HCT116 (cell line): ENCODE results near the gene NLGN2. TPM values are rescaled to one million over a fixed set of nuclear protein-coding genes. Genes with fewer than 3 reads are reported as not detected.

ENCODE experiments used
- ATAC-seq: fragments of 200-7000 bp; cut with Tn5 transposase; 2 replicates; pipeline ENCODE4 v1.9.1; 2020; ENCODE audit warnings: mild to moderate bottlenecking, moderate library complexity
- BruUV-seq: library from RNA; stranded (reverse); fragments of 400-500 nt; replicated peaks from 2 replicates; lab custom pipeline; 2021; lab: Mats Ljungman, UMichigan
- CTCF ChIA-PET: fragments of 300-600 bp; sonication (Branson Sonifier 250); formaldehyde crosslinking; loops from one replicate; lab custom pipeline; 2021; ENCODE audit warnings: antibody characterized with exemption; lab: Charles Lee
- POLR2A ChIA-PET: fragments of 300-600, 350-600 bp; sonication (Branson Sonifier 250); formaldehyde crosslinking; loops from one replicate; lab custom pipeline; 2021; ENCODE audit warnings: antibody characterized with exemption; lab: Charles Lee
- RAD21 ChIA-PET, 2 experiments: fragments of 300-600 bp; sonication (Branson Sonifier 250); formaldehyde crosslinking; loops; one replicate each; lab custom pipeline; 2023; ENCODE audit warnings: low total read pairs in 2 of 2; ENCODE audit not compliant: uncharacterized antibody in 2 of 2, unreplicated experiment in 2 of 2, low non-redundant PET in 1 of 2; lab: Charles Lee
- DNase-seq: peaks from one replicate; pipeline ENCODE4 v3.0.0-alpha.2; 2010; ENCODE audit warnings: low read depth, low spot score
- H2AFZ ChIP-seq: fragments of 200-600 bp; shearing (Covaris generic), sonication (generic); 2 replicates; pipeline ENCODE4 v1.6.1; 2017; ENCODE audit warnings: low read depth, mixed run types, mixed read lengths, antibody characterized with exemption, low read length; ENCODE audit not compliant: poor library complexity, severe bottlenecking
- H3K27ac ChIP-seq: 2 replicates; pipeline ENCODE4 v1.5.1; 2012; ENCODE audit warnings: low read depth, low read length
- H3K27me3 ChIP-seq: fragments of 200-600 bp; sonication (generic); 2 replicates; pipeline ENCODE4 v1.6.1; 2016; ENCODE audit warnings: mixed run types, low read length, mixed read lengths; ENCODE audit not compliant: insufficient read depth
- H3K36me3 ChIP-seq, 2 experiments: fragments of 200-500 bp in 1 of 2; fragments of 200-600 bp in 1 of 2; sonication (Bioruptor generic) in 1 of 2; sonication (generic) in 1 of 2; 2 replicates each; pipeline versions ENCODE4 v1.5.1 to v1.6.1; 2014 to 2016; ENCODE audit warnings: low read length in 2 of 2, inconsistent platforms in 1 of 2, mixed read lengths in 1 of 2, mixed run types in 1 of 2; ENCODE audit not compliant: insufficient read depth in 2 of 2, control insufficient read depth in 1 of 2
- H3K4me1 ChIP-seq, 2 experiments: fragments of 200-600 bp in 1 of 2; sonication (generic) in 1 of 2; 2 replicates each; pipeline versions ENCODE4 v1.5.1 to v1.6.1; 2012 to 2017; ENCODE audit warnings: low read length in 2 of 2, inconsistent platforms in 1 of 2, mild to moderate bottlenecking in 1 of 2, mixed read lengths in 1 of 2, mixed run types in 1 of 2, moderate library complexity in 1 of 2; ENCODE audit not compliant: insufficient read depth in 2 of 2, control insufficient read depth in 1 of 2
- H3K4me2 ChIP-seq: fragments of 200-600 bp; sonication (generic); 2 replicates; pipeline ENCODE4 v1.6.1; 2017; ENCODE audit warnings: mixed run types, low read length, mixed read lengths
- H3K4me3 ChIP-seq, 2 experiments: fragments of 200-600 bp in 1 of 2; sonication (generic) in 1 of 2; replicated peaks in 1 of 2; 2 replicates each; pipeline ENCODE4 v1.5.1; 2011 to 2016; ENCODE audit warnings: low read length in 2 of 2, control low read depth in 1 of 2, low read depth in 1 of 2, mild to moderate bottlenecking in 1 of 2, mixed read lengths in 1 of 2, mixed run types in 1 of 2
- H3K79me2 ChIP-seq: fragments of 200-600 bp; sonication (generic); 2 replicates; pipeline ENCODE4 v1.6.1; 2017; ENCODE audit warnings: mild to moderate bottlenecking, mixed run types, low read length, moderate library complexity, mixed read lengths; ENCODE audit not compliant: insufficient read depth
- H3K9ac ChIP-seq: fragments of 200-600 bp; sonication (generic); 2 replicates; pipeline ENCODE4 v1.6.1; 2016; ENCODE audit warnings: low read length, mixed read lengths
- H3K9me2 ChIP-seq: fragments of 200-600 bp; sonication (generic), shearing (Covaris generic); 2 replicates; pipeline ENCODE4 v1.6.1; 2017; ENCODE audit warnings: mixed run types, mild to moderate bottlenecking, moderate library complexity; ENCODE audit not compliant: insufficient read depth
- H3K9me3 ChIP-seq, 2 experiments: fragments of 200-500 bp in 1 of 2; fragments of 200-600 bp in 1 of 2; sonication (Bioruptor generic) in 1 of 2; sonication (generic) in 1 of 2; 2 replicates each; pipeline ENCODE4 v1.6.1; 2014 to 2017; ENCODE audit warnings: low read length in 2 of 2, mixed read lengths in 2 of 2, inconsistent platforms in 1 of 2, low read depth in 1 of 2, mild to moderate bottlenecking in 1 of 2, mixed run types in 1 of 2, moderate library complexity in 1 of 2; ENCODE audit not compliant: control insufficient read depth in 1 of 2, insufficient read depth in 1 of 2
- H4K20me1 ChIP-seq: fragments of 200-600 bp; sonication (generic), shearing (Covaris generic); 2 replicates; pipeline ENCODE4 v1.6.1; 2017; ENCODE audit warnings: mixed run types, mild to moderate bottlenecking, moderate library complexity; ENCODE audit not compliant: insufficient read depth
- CBX3 ChIP-seq: IDR thresholded peaks from 2 replicates; pipeline ENCODE4 v1.6.1; 2012; ENCODE audit warnings: low read depth
- CTCF ChIP-seq, 3 experiments: fragments of 200-600 bp in 1 of 3; sonication (generic) in 1 of 3; IDR thresholded peaks in 2 of 3; conservative IDR thresholded peaks in 1 of 3; 2 replicates each; pipeline ENCODE4 v1.5.1; 2012 to 2017; ENCODE audit warnings: low read depth in 2 of 3, low read length in 2 of 3, antibody characterized with exemption in 1 of 3, borderline replicate concordance in 1 of 3, control low read depth in 1 of 3, mild to moderate bottlenecking in 1 of 3, mixed read lengths in 1 of 3, mixed run types in 1 of 3, moderate library complexity in 1 of 3; ENCODE audit not compliant: insufficient read depth in 1 of 3
- EGR1 ChIP-seq: IDR thresholded peaks from 2 replicates; pipeline ENCODE4 v1.6.1; 2012; ENCODE audit warnings: low read depth
- ELF1 ChIP-seq: IDR thresholded peaks from 2 replicates; pipeline ENCODE4 v1.6.1; 2012; ENCODE audit warnings: low read depth, borderline replicate concordance
- EZH2 ChIP-seq: fragments of 200-600 bp; sonication (generic); IDR thresholded peaks from 2 replicates; pipeline ENCODE4 v1.6.1; 2017; ENCODE audit warnings: antibody characterized with exemption, mixed run types
- EZH2phosphoT487 ChIP-seq: fragments of 200-600 bp; IDR thresholded peaks from 2 replicates; pipeline ENCODE4 v1.6.1; 2018; ENCODE audit warnings: antibody characterized with exemption, borderline replicate concordance
- JUND ChIP-seq: IDR thresholded peaks from 2 replicates; pipeline ENCODE4 v1.6.1; 2012
- POLR2A ChIP-seq: IDR thresholded peaks from 2 replicates; pipeline ENCODE4 v1.7.0; 2011; ENCODE audit warnings: borderline replicate concordance; ENCODE audit not compliant: insufficient read depth, insufficient read length; ENCODE audit errors: extremely low read depth
- POLR2AphosphoS5 ChIP-seq: IDR thresholded peaks from 2 replicates; pipeline ENCODE4 v1.6.1; 2011; ENCODE audit warnings: mild to moderate bottlenecking, low read depth, low read length, moderate library complexity
- RAD21 ChIP-seq: IDR thresholded peaks from 2 replicates; pipeline ENCODE4 v1.6.1; 2012; ENCODE audit warnings: low read depth, mild to moderate bottlenecking
- REST ChIP-seq: IDR thresholded peaks from 2 replicates; pipeline ENCODE4 v1.6.1; 2012; ENCODE audit warnings: low read depth
- SIN3A ChIP-seq: IDR thresholded peaks from 2 replicates; pipeline ENCODE4 v1.6.1; 2012; ENCODE audit warnings: low read depth
- SP1 ChIP-seq: IDR thresholded peaks from 2 replicates; pipeline ENCODE4 v1.6.1; 2012; ENCODE audit warnings: low read depth
- SRF ChIP-seq: IDR thresholded peaks from 2 replicates; pipeline ENCODE4 v1.6.1; 2012; ENCODE audit warnings: low read depth
- ZNF274 ChIP-seq: fragments of 200-500 bp; sonication (Bioruptor generic); IDR thresholded peaks from 2 replicates; pipeline ENCODE4 v1.6.1; 2014; ENCODE audit warnings: mild to moderate bottlenecking, low read depth, low read length, inconsistent platforms
- intact Hi-C: fragments of 100-400 bp; cut with micrococcal nuclease; formaldehyde crosslinking; loops from 2 replicates; pipeline ENCODE4 v1.10.0; 2022
- total RNA-seq: library from RNA; stranded (reverse); gene quantifications from one replicate; pipeline ENCODE4 v1.2.1, GENCODE V29; 2021; ENCODE audit not compliant: unreplicated experiment

NLGN2 gene
- total RNA-seq, 1 experiment from 2014 or later, result 60.5 TPM

GRCh38 chr17:7370853-7371252, 36.8 kb upstream of the NLGN2 start:
- CTCF ChIA-PET, result interaction anchor here (0.9 kb wide), 1 partner anchor 15 kb away, joined by 4 read pairs; no protein-coding TSS in a partner anchor
- POLR2A ChIA-PET, result no interaction called here
- no peak overlapping the region for H2AFZ ChIP-seq
- no peak for TF ChIP-seq EGR1
- TF ChIP-seq JUND, result no peak
- no peak for TF ChIP-seq ELF1
- no peak for TF ChIP-seq SRF
- TF ChIP-seq CBX3, result no peak
- TF ChIP-seq SP1, result no peak
- TF ChIP-seq REST, result no peak
- no peak for TF ChIP-seq CTCF (IDR thresholded peaks at IDR 0.05 in 2 of 3, conservative IDR thresholded peaks at IDR 0.05 in 1 of 3; ENCODE audit: borderline replicate concordance in 1 of 3, insufficient read depth in 1 of 3, low read depth in 2 of 3, low read length in 2 of 3)
- TF ChIP-seq EZH2, result no peak
- no peak for TF ChIP-seq ZNF274
- TF ChIP-seq RAD21, result no peak
- TF ChIP-seq SIN3A, result no peak
- TF ChIP-seq POLR2A, result no peak
- no peak for TF ChIP-seq POLR2AphosphoS5
- TF ChIP-seq EZH2phosphoT487, result no peak
- TF ChIP-seq, all 23 proteins: peak for 0
- Histone ChIP-seq H3K79me2 (no peaks in the 10 kb centered on the region), H3K4me1 (no peaks in the 10 kb centered on the region), H3K27ac (no peak overlapping the region), H3K9me3 (no peaks in the 10 kb centered on the region), H3K9ac (no peak overlapping the region), H3K4me2 (no peak overlapping the region), H4K20me1 (no peaks in the 10 kb centered on the region), H3K27me3 (no peaks in the 10 kb centered on the region), H3K9me2 (no peaks in the 10 kb centered on the region), H3K4me3 (no peak overlapping the region), H3K36me3 (no peaks in the 10 kb centered on the region)
- no peak for DNase-seq
- no peak for ATAC-seq
- BruUV-seq, result no TSS peak
- RAD21 ChIA-PET, result no interaction called here
- intact Hi-C loops, result no loop called here
